HepG2 (cell line): ENCODE data around the gene KIF22. TPM values are rescaled to one million over a fixed set of nuclear protein-coding genes. Genes with fewer than 3 reads are reported as not detected.

Source experiments
- ATAC-seq: fragments of 200-7000 bp; cut with Tn5 transposase; 3 replicates; pipeline ENCODE4 v1.9.1; 2020; ENCODE audit warnings: mild to moderate bottlenecking, moderate library complexity
- BruUV-seq: library from RNA; stranded (reverse); fragments of 400-500 nt; replicated peaks from 2 replicates; lab custom pipeline; 2021; lab: Mats Ljungman, UMichigan
- CTCF ChIA-PET: fragments of 300-600 bp; formaldehyde crosslinking; extraction: SDS; loops from one replicate; lab custom pipeline; 2021; ENCODE audit warnings: low total read pairs, inconsistent platforms, low intra/inter-chr PET ratio; lab: Yijun Ruan, JAX
- POLR2A ChIA-PET: fragments of 350-600 bp; sonication (Branson Sonifier 250); formaldehyde crosslinking; loops from one replicate; lab custom pipeline; 2020; ENCODE audit warnings: antibody characterized with exemption, inconsistent platforms; lab: Yijun Ruan, JAX
- DNase-seq: peaks from one replicate; pipeline ENCODE4 v3.0.0-alpha.2; 2015; ENCODE audit warnings: low spot score
- FAIRE-seq: peaks from 3 replicates; lab custom pipeline; 2011; peaks lifted over from hg19 to GRCh38; lab: Jason Lieb, UNC
- H2AFZ ChIP-seq: one replicate; pipeline ENCODE4 v1.6.1; 2011; ENCODE audit warnings: low read length, inconsistent platforms
- H3K27ac ChIP-seq: fragments of 300-600 bp; 3 replicates; pipeline ENCODE4 v1.8.0; 2011; ENCODE audit warnings: mixed run types, mild to moderate bottlenecking, mixed read lengths, low read length, inconsistent platforms; ENCODE audit not compliant: insufficient read depth; ENCODE audit errors: extremely low read length
- H3K27me3 ChIP-seq, 2 experiments: fragments of 200-600 bp in 1 of 2; 2 replicates in 1 of 2; 3 replicates in 1 of 2; pipeline versions ENCODE4 v1.6.0 to v1.8.0; 2011; ENCODE audit warnings: low read length in 2 of 2, mild to moderate bottlenecking in 2 of 2, moderate library complexity in 2 of 2, inconsistent platforms in 1 of 2; ENCODE audit not compliant: insufficient read depth in 2 of 2, control insufficient read depth in 1 of 2
- H3K36me3 ChIP-seq, 2 experiments: fragments of 200-600 bp in 1 of 2; replicated peaks in 1 of 2; 2 replicates in 1 of 2; 3 replicates in 1 of 2; pipeline versions ENCODE4 v1.5.1 to v1.8.0; 2011; ENCODE audit warnings: low read length in 2 of 2, inconsistent platforms in 1 of 2; ENCODE audit not compliant: insufficient read depth in 2 of 2, control insufficient read depth in 1 of 2
- H3K4me1 ChIP-seq: 2 replicates; pipeline ENCODE4 v1.5.1; 2012; ENCODE audit warnings: low read length, inconsistent platforms; ENCODE audit not compliant: insufficient read depth
- H3K4me2 ChIP-seq: 2 replicates; pipeline ENCODE4 v1.6.0; 2011; ENCODE audit warnings: low read depth, low read length, inconsistent platforms
- H3K4me3 ChIP-seq, 3 experiments: fragments of 200-600 bp in 1 of 3; sonication (generic), shearing (Covaris generic) in 1 of 3; replicated peaks in 1 of 3; 2 replicates each; pipeline ENCODE4 v1.5.1; 2011 to 2016; ENCODE audit warnings: low read length in 3 of 3, inconsistent platforms in 2 of 3, low read depth in 2 of 3, mild to moderate bottlenecking in 2 of 3, control low read depth in 1 of 3, mixed read lengths in 1 of 3; ENCODE audit not compliant: insufficient read depth in 1 of 3
- H3K79me2 ChIP-seq: one replicate; pipeline ENCODE4 v1.6.1; 2011; ENCODE audit warnings: low read length, inconsistent platforms; ENCODE audit not compliant: insufficient read depth
- H3K9ac ChIP-seq: 2 replicates; pipeline ENCODE4 v1.6.0; 2011; ENCODE audit warnings: mild to moderate bottlenecking, low read depth, low read length, inconsistent platforms; ENCODE audit not compliant: insufficient read depth
- H3K9me3 ChIP-seq: 2 replicates; pipeline ENCODE4 v1.5.1; 2012; ENCODE audit warnings: mild to moderate bottlenecking, low read length
- H4K20me1 ChIP-seq: 2 replicates; pipeline ENCODE4 v1.6.0; 2011; ENCODE audit warnings: inconsistent platforms, mild to moderate bottlenecking, low read length, moderate library complexity; ENCODE audit not compliant: insufficient read depth
- CREM ChIP-seq, 2 experiments: sonication (generic) in 1 of 2; formaldehyde crosslinking in 1 of 2; IDR thresholded peaks; 2 replicates each; pipeline versions ENCODE4 v1.4.0 to v1.6.1; 2016 to 2020; ENCODE audit warnings: antibody characterized with exemption in 1 of 2, mild to moderate bottlenecking in 1 of 2, missing genetic modification reagents in 1 of 2
- MBNL3 ChIP-seq: fragments of 250-450 bp; sonication (Bioruptor Pico); conservative IDR thresholded peaks from 2 replicates; pipeline ENCODE4 v1.8.0; 2022; ENCODE audit warnings: mild to moderate bottlenecking, inconsistent platforms
- SUZ12 ChIP-seq: fragments of 150-350 bp; IDR thresholded peaks from 2 replicates; pipeline ENCODE4 v1.6.1; 2014; ENCODE audit warnings: low read depth, low read length
- ZBTB3 ChIP-seq: sonication (generic); formaldehyde crosslinking; IDR thresholded peaks from 2 replicates; pipeline ENCODE4 v1.4.0; 2020; ENCODE audit warnings: low read depth, mild to moderate bottlenecking, moderate library complexity, missing genetic modification reagents, borderline replicate concordance
- ZNF17 ChIP-seq: sonication (generic); formaldehyde crosslinking; IDR thresholded peaks from 2 replicates; pipeline ENCODE4 v1.5.0; 2020; ENCODE audit warnings: mild to moderate bottlenecking, missing genetic modification reagents
- ZNF678 ChIP-seq: sonication (generic); formaldehyde crosslinking; IDR thresholded peaks from 2 replicates; pipeline ENCODE4 v1.4.0; 2020; ENCODE audit warnings: mild to moderate bottlenecking, missing genetic modification reagents
- ZNF7 ChIP-seq: IDR thresholded peaks from 2 replicates; pipeline ENCODE4 v1.6.1; 2016; ENCODE audit warnings: missing biosample characterization, missing genetic modification reagents
- whole genome bisulfite sequencing: methylation state at CpG from one replicate; pipeline ENCODE4 v1.1.6; 2017; ENCODE audit warnings: low lambda C conversion rate; 5-methylcytosine and 5-hydroxymethylcytosine counted together
- in situ Hi-C: cut with HindIII; loops from 2 replicates; pipeline ENCODE4 v1.10.0; 2017; ENCODE audit warnings: low pct_unique_long_range_greater_than_20kb; ENCODE audit not compliant: extremely low pct_ligation_motif_present
- intact Hi-C: fragments of 100-400 bp; cut with micrococcal nuclease; formaldehyde crosslinking; loops from one replicate; pipeline ENCODE4 v1.10.0; 2022; ENCODE audit not compliant: unreplicated experiment
- polyA plus RNA-seq, 8 experiments: library from polyadenylated mRNA; depleted of rRNA in 3 of 8; stranded (reverse) in 7 of 8; unstranded in 1 of 8; fragments of >200 nt; fragmentation: Illumina TruSeq in 4 of 8; extraction: Trizol in 4 of 8; gene quantifications; 2 replicates each; pipeline versions ENCODE4 v1.2.1 to v1.2.3, GENCODE V29; 2011 to 2016; ENCODE audit warnings: low read depth in 4 of 8, missing spikeins in 1 of 8, mixed read lengths in 1 of 8; ENCODE audit not compliant: insufficient read depth in 1 of 8
- total RNA-seq, 5 experiments: library from RNA; depleted of rRNA; stranded (reverse); fragments of >200 nt; fragmentation: Illumina TruSeq; extraction: Trizol; gene quantifications; 2 replicates each; pipeline ENCODE4 v1.2.3, GENCODE V29; 2016; ENCODE audit warnings: low read depth in 1 of 5

The KIF22 gene
- total and polyA plus RNA-seq, 2 of the 13 experiments (the other 11 are each of a cell fraction or from before 2014, with no cell fraction given): 95.8 to 118 TPM

- no peak overlapping the region for H3K4me3 ChIP-seq
- H3K4me1 ChIP-seq: peaks cover 46% of the 10 kb centered on the region
- CTCF ChIA-PET: interaction anchor here (1.9 kb wide), 1 partner anchor 48 kb away, joined by 6 read pairs; no protein-coding TSS in a partner anchor
- H3K27ac ChIP-seq: no peak overlapping the region
- no TSS peak for BruUV-seq
- intact Hi-C loops: no loop called here
- H3K9ac ChIP-seq: no peak overlapping the region
- no peak for TF ChIP-seq SUZ12
- TF ChIP-seq CREM (IDR thresholded peaks at IDR 0.05): 0 out of 2 replicates have a peak, but pooled peaks have one; percentile 16
- TF ChIP-seq CREM (CRISPR knock-in tag; IDR thresholded peaks at IDR 0.05): no peak
- TF ChIP-seq ZNF17 (CRISPR knock-in tag): no peak
- TF ChIP-seq MBNL3: 0 out of 2 replicates have a peak, but pooled peaks have one; percentile 23
- TF ChIP-seq ZNF678 (CRISPR knock-in tag): no peak
- no peak for TF ChIP-seq ZBTB3
- TF ChIP-seq, all 625 proteins: peak for 2
- WGBS: 48% methylated on average over 2 of the region's 2 CpGs
- in situ Hi-C loops: no loop called here
- ATAC-seq (no peak), FAIRE-seq (no peak), DNase-seq (no peak)
- H4K20me1 ChIP-seq: no peaks in the 10 kb centered on the region
- POLR2A ChIA-PET: interaction anchor here (0.6 to 1.3 kb wide), 4 partner anchors 48 to 117 kb away, joined by 3 to 6 read pairs (median 4); partner anchors contain the start of genes ASPHD1 and QPRT
- H3K79me2 ChIP-seq: no peaks in the 10 kb centered on the region
- peak overlapping the region; percentile 44; the same call in 1 of the 2 replicates for H3K4me2 ChIP-seq
- H3K9me3 ChIP-seq: no peaks in the 10 kb centered on the region
- no peak overlapping the region for H2AFZ ChIP-seq
- H3K36me3 ChIP-seq: no peaks in the 10 kb centered on the region
- H3K27me3 ChIP-seq: peaks cover 2 to 18% of the 10 kb centered on the region in 2 experiments; a peak in 4 of 5 replicates
Measured at GRCh38 chr16:29784157-29784556, 6.4 kb upstream of the KIF22 start.

GRCh38 chr16:29784901-29785500 lies 5.5 kb upstream of the KIF22 start:
- POLR2A ChIA-PET: interaction anchor here (0.6 to 1.5 kb wide), 7 partner anchors 12 to 116 kb away, joined by 3 to 7 read pairs (median 4); partner anchors contain the start of genes ASPHD1 and QPRT
- Histone ChIP-seq H3K9me3 (no peaks in the 10 kb centered on the region), H4K20me1 (no peaks in the 10 kb centered on the region), H3K27ac (no peak overlapping the region), H3K36me3 (no peaks in the 10 kb centered on the region), H3K9ac (no peak overlapping the region), H3K4me1 (peaks cover 46% of the 10 kb centered on the region), H3K79me2 (no peaks in the 10 kb centered on the region), H3K4me3 (peak overlapping the region in 1 of 3 experiments; percentile 57; a peak in 1 of 6 replicates), H3K27me3 (peaks cover 2 to 15% of the 10 kb centered on the region in 2 experiments; a peak in 4 of 5 replicates), H2AFZ (peak overlapping the region; percentile 67), H3K4me2 (peak overlapping the region; percentile 49)
- DNase-seq (no peak), ATAC-seq (peak; percentile 87), FAIRE-seq (no peak)
- CTCF ChIA-PET: interaction anchor here (1.1 to 1.9 kb wide), 2 partner anchors 49 to 56 kb away, joined by 4 to 6 read pairs; no protein-coding TSS in a partner anchor
- 48% methylated on average over 38 of the region's 38 CpGs for WGBS
- no TSS peak for BruUV-seq
- in situ Hi-C loops (no loop called here), intact Hi-C loops (no loop called here)
- no peak for TF ChIP-seq ZNF7 (CRISPR knock-in tag)
